RWPE1 (cell line): ENCODE data around the gene CUL5.
A peak's percentile ranks its signal among the peaks of the same experiment; 100 is the strongest.

Source experiments
- CTCF ChIA-PET: fragments of 350-600 bp; sonication (Branson Sonifier 250); formaldehyde crosslinking; extraction: SDS; loops from one replicate; lab custom pipeline; 2021; lab: Yijun Ruan, JAX
- POLR2A ChIA-PET: fragments of 400-600 bp; formaldehyde crosslinking; extraction: SDS; loops from one replicate; lab custom pipeline; 2020; ENCODE audit warnings: antibody characterized with exemption; ENCODE audit not compliant: low non-redundant PET; lab: Yijun Ruan, JAX
- DNase-seq: peaks from one replicate; pipeline ENCODE4 v3.0.0; 2012; ENCODE audit warnings: low spot score
- H3K27ac ChIP-seq: fragments of 450-650 bp; 2 replicates; pipeline ENCODE4 v1.5.1; 2017
- TF ChIP-seq, protein P1 (sequence below): fragments of 450-650 bp; conservative IDR thresholded peaks from 2 replicates; pipeline ENCODE4 v1.5.1; 2017; ENCODE audit warnings: low read depth, mild to moderate bottlenecking

The CUL5 gene

DNA sequence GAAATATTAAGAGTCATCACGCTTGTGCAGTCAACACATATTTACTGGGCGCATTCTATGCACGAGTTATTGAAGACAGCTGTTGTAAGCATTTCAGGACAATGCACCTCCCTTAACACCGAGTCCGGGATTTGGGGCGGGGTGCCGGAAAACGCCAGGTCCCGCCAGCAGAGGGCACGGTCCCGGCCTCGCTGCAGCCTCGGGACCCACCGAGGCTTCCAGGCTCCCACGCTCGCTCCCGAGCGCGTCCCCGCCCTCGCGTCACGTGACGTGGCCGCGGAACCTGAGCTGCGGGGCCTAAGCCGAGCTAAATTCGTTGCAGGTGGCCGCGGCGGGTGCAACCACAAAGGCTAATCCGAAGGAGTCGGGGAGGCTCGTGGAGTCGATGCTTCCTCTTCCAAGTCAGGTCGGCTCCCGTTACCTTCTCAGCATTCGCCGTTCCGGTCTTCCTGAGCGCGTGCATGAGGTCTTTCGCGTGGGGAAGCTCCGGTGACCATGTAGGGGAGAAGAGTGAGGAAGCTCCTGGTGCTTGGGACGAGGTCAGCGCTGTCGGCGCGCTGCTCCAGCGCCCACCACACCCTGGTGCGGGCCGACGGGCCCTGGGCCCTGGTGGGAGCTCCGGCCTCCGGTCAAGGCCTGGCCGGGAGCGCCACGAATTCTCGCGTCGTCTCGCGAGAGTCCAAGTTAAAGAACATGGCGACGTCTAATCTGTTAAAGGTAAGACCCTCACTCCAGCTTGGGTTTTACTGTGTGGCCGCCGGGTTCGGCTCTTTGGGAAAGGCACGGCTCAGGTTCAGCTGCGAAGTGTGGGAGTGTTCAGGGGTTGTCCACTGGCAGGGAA, at the start of gene CUL5:
Gene CUL5, plus strand, starts transcription at position 243 of the 841 bp plus-strand sequence. Its CDS starts 451 bp downstream, at position 694.
- DNase-seq: peak; percentile 85
- ChIA-PET POLR2A (interaction anchor here (0.9 kb wide), 1 partner anchor 606 kb away, joined by 4 read pairs; no protein-coding TSS in a partner anchor), CTCF (interaction anchor here (0.6 to 1.5 kb wide), 17 partner anchors 9 to 563 kb away, joined by 3 to 5 read pairs (median 3); partner anchors contain the start of gene ACAT1)
- peak within 1 kb of the TSS; percentile 87 for H3K27ac ChIP-seq
- TF ChIP-seq, protein P1, sequence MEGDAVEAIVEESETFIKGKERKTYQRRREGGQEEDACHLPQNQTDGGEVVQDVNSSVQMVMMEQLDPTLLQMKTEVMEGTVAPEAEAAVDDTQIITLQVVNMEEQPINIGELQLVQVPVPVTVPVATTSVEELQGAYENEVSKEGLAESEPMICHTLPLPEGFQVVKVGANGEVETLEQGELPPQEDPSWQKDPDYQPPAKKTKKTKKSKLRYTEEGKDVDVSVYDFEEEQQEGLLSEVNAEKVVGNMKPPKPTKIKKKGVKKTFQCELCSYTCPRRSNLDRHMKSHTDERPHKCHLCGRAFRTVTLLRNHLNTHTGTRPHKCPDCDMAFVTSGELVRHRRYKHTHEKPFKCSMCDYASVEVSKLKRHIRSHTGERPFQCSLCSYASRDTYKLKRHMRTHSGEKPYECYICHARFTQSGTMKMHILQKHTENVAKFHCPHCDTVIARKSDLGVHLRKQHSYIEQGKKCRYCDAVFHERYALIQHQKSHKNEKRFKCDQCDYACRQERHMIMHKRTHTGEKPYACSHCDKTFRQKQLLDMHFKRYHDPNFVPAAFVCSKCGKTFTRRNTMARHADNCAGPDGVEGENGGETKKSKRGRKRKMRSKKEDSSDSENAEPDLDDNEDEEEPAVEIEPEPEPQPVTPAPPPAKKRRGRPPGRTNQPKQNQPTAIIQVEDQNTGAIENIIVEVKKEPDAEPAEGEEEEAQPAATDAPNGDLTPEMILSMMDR: peak; percentile 93

DNA sequence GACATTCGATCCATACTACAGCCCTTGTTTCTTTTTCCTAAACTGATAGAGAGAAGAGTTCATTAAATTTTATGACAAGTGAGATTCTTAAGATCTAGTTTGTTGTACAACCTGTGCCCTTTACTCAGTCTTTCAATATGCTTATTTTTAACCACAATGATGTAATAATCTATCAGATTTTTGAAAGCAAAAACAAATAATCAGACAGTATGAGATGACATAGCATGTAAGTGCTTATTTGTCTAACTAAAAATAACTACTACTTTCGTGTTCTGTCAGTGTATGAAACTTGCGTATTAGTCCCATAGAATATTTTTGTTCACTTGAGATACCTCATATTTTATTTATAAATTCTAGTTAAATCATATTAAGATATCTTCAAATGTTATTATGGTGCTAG, 47.2 kb upstream of the CUL5 start:
- TF ChIP-seq, protein P1: no peak
- CTCF ChIA-PET: no interaction called here
- no peak for DNase-seq
- POLR2A ChIA-PET: no interaction called here
- no peak overlapping the region for H3K27ac ChIP-seq

DNA sequence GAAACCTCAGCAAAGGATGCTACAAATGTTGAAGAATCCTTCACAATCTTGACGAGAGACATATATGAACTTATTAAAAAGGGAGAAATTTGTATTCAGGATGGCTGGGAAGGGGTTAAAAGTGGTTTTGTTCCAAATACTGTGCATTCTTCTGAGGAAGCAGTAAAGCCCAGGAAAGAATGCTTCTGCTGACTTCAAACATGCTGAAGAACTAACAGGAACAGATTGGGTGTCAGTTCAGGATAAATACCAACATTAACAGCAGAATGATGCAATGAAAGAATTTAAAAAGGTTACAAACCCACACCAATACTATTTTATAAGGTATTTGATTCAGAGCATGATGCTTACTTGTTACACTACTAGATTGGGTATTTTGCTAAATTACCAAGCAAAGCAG, 46.5 kb upstream of the CUL5 start:
- TF ChIP-seq, protein P1: no peak
- ChIA-PET CTCF (no interaction called here), POLR2A (no interaction called here)
- H3K27ac ChIP-seq: no peak overlapping the region
- no peak for DNase-seq

DNA sequence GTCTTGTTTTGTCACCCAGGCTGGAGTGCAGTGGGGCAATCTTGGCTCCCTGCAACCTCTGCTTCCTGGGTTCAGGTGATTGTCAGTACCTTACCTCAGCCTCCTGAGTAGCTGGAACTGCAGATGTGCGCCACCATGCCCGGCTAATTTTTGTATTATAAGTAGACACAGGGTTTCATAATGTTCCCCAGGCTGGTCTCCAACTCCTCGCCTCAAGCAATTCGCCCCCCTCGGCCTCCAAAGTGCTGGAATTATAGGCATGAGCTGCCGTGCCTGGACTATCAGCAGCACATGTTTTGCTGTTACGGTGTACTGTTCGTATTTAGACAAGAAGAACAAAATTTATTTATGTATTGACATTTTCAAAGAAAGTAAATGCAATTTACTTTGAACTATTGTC, 45.6 kb upstream of the CUL5 start:
- TF ChIP-seq, protein P1: no peak
- no peak for DNase-seq
- ChIA-PET POLR2A (no interaction called here), CTCF (interaction anchor here (0.7 kb wide), 1 partner anchor 1194 kb away, joined by 4 read pairs; no protein-coding TSS in a partner anchor)
- H3K27ac ChIP-seq: no peak overlapping the region

DNA sequence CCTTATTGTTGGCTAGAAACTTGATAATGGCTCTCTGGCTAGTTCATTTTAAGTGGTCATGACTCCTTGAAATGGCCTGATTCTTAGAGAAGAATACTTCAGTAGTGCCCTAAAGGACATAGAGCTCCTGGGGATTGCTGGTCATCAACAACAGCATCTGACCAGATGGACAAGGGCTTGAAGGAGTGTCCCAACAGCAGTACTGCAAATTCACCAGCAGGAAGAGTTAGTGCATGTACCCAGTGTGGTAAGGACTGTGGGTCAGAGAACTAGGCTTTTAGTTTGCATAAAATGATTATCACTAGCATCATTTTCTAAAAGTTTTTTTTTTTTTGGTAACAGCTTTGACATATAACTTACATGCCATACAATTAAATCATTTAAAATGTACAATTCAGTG, 39.5 kb upstream of the CUL5 start:
- TF ChIP-seq, protein P1: no peak
- ChIA-PET POLR2A (no interaction called here), CTCF (interaction anchor here (0.6 to 0.7 kb wide), 2 partner anchors 9 to 306 kb away, joined by 3 to 4 read pairs; no protein-coding TSS in a partner anchor)
- H3K27ac ChIP-seq: no peak overlapping the region
- no peak for DNase-seq

DNA sequence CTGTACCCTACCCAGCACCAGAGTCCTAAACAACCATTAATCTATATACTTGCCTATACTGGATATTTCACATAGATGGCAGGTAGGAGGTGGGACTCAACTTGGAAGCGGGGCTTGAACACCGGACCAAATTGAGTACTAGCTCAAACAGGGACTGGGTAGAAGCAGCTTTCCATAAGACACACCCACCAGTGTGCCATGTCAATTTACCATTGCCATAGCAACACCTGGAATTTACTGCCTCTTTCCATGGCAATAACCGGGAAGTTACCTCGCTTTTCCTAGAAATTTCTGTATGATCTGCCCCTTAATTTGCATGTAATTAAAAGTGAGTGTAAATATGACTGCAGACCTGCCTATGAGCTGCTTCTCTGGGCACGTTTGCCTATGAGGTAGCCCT, 38.6 kb upstream of the CUL5 start:
- DNase-seq: no peak
- ChIA-PET POLR2A (no interaction called here), CTCF (interaction anchor here (0.6 kb wide), 2 partner anchors 114 to 289 kb away, joined by 3 to 7 read pairs; no protein-coding TSS in a partner anchor)
- H3K27ac ChIP-seq: no peak overlapping the region
- TF ChIP-seq, protein P1: no peak
